Cerebellar cortex (tissue), 1 donor: Measurements from ENCODE around the gene SDK1.
"Not testable (repeated sequence)": the region's sequence is repeated elsewhere in the genome, so short reads cannot be mapped to it uniquely, and the experiment has no call there.

Experiments used
- DNase-seq: peaks from one replicate; pipeline ENCODE4 v3.0.0-alpha.2; 2015; ENCODE audit warnings: low spot score

SDK1 gene

GRCh38 chr7:3924277-3924676, 623.2 kb downstream of the SDK1 start:
- no peak for DNase-seq

- DNase-seq = no peak
Observed at GRCh38 chr7:3927446-3928110, 626.5 kb downstream of the SDK1 start.

GRCh38 chr7:3928727-3929515, 627.9 kb downstream of the SDK1 start:
- DNase-seq = no peak

DNA sequence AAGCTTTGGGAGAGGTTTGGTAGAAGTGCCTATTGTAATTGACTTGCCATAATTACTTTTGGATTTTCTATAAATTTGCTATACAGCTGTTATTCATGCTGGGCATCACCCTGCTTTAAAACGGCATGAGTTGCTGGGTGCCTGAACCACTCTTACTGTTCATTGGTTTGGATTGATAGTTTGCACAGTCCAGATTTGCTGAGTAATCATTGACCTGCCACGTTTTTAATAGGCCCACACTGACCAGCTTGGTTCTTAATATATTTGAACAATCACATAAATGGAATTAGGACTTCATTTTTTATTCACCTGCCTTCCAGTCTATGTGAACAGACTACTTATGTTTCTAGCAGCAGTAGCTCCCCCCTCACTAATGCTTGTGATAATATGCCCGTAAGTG, 630.8 kb downstream of the SDK1 start:
- DNase-seq = no peak

GRCh38 chr7:3937146-3937545, 636.1 kb downstream of the SDK1 start:
- DNase-seq = no peak

- DNase-seq = peak; percentile 1
Observed at GRCh38 chr7:3937605-3938004, 636.6 kb downstream of the SDK1 start.

- not testable (repeated sequence) for DNase-seq
Observed at GRCh38 chr7:3941706-3942105, 640.7 kb downstream of the SDK1 start.

DNA sequence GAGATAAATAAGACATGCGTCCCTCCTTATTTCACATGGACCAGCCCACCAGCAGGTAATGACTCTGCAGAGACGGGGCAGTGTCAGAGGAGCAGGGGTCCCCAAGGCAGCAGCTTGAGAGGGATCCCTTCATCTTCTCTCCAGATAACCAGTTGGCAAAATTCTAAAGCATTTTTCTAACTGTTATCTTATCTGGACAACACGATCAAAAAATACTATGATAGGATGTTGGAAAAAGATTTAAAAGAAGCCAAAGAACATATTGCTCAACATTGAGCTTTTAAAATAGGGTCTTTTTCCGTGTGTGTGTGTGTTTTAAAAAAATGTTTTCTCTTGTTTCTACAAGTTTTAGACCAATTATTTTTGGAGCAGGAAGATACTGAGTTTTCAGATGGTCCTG, 641.2 kb downstream of the SDK1 start:
- DNase-seq = no peak

DNA sequence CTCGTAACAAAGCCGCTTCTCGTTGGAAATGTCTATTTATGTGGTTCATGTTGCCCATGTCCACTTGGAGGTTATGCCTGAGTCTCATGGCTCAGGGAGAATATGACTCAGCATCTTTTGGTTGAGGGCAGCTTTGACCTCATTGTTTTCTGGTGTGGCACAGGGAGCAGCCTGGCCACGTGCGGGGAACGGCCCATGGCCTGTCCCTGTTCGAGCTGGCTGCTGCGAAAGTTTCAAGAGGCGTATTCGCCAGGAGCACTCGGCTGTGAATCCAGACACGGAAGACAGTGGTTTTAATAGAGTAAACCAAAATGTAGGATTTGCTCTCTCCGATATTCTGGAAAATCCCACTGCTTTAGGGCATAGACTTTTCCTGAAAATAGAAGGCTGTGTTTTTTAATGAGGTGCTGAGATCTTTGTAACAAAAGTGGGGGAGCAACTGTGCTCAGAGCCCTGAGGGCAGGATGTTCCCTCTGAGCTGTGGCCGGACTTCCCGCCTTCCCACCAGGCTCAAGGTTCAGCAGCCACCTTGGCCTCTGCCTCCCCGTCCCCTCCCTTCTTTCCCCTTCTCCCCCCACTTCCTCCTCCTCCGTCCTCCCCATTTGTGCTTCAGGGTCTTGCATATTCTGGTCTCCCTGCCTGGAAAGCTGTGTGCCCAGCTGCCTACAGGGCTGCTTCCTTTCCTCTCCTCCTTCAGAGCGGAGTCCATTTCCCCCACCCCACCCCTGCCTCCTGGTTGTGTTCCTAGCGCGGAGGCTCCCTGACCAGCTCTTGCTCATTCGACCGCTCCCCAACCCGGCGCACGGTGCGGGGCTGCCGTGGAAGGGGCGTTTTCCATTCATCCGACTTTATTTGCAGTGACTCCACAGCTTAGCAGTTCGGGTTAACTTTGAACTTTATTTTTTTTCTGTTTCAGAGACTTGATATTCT, 642.0 kb downstream of the SDK1 start:
- no peak for DNase-seq

- DNase-seq = no peak
Observed at GRCh38 chr7:3943779-3944520, 642.9 kb downstream of the SDK1 start.

DNA sequence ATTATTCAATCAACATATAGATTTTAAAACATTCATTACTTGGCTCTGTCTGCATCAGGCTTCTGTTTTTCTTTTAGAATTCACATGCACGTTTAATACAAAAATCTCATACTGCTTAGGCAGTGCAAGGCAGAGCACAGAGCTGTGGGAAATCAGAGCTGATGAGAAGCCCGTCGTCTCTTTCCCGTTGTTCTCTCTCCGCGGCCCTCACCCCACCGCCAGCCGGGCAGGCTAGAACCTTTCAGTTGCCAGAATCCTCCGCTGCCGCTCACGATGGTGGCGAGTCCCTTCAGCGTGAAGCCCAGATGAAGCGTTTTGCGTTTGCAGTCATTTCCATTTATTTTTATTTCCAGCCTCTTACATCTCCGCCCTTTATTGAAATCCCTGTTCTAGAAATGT, 648.2 kb downstream of the SDK1 start:
- DNase-seq = peak; percentile 1

DNA sequence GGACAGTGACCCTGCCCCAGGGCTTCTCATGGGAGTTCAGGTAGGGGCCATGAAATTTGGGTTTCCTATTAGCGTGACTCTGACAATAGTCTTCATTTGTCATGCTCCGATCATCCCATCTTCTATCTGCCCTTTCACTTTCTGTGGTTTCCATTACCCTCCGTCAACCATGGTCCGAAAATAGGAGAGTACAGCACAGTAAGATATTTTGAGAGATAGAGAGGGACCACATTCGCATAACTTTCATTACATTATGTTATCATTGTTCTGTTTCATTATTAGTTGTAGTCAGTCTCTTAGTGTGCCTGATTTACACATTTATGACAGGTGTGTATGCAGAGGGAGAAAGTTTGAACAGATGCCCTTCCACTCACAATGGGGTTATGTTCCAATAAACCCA, 649.2 kb downstream of the SDK1 start:
- DNase-seq = no peak

DNA sequence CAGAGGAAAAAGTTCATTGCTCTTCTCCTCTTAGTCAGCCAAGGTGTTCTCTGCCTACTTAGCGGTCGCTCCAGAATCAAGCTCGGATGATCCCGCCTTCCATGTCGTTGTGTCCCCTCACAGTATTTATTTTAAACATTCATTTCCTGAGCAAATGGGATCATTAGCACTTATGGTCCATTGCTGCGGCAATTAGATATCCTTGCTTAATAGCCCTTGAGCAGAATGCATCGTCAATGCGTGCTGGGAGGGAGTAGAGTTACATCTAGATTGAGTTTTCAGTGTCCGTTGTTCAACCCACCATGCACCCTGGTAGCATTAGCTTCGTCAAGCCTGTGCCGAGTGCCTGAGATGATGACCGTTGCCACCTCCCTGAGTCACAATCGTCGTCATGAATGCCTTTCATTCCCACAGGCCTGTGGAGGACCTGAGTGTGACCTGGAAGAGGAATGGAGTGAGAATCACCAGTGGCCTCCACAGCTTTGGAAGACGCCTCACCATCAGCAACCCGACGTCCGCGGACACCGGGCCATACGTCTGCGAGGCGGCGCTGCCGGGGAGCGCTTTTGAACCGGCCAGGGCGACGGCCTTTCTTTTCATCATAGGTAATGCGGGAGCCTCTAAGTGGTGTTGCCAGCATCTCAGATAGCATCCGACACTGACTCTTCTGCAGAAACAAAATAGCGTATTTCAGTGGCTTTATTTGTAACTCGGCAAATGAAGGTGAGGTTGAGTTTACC, 650.4 kb downstream of the SDK1 start:
- no peak for DNase-seq

- no peak for DNase-seq
Observed at GRCh38 chr7:3953133-3953532, 652.1 kb downstream of the SDK1 start.

- no peak for DNase-seq
Observed at GRCh38 chr7:3953946-3954345, 652.9 kb downstream of the SDK1 start.

- no peak for DNase-seq
Observed at GRCh38 chr7:3955026-3955425, 654.0 kb downstream of the SDK1 start.

DNA sequence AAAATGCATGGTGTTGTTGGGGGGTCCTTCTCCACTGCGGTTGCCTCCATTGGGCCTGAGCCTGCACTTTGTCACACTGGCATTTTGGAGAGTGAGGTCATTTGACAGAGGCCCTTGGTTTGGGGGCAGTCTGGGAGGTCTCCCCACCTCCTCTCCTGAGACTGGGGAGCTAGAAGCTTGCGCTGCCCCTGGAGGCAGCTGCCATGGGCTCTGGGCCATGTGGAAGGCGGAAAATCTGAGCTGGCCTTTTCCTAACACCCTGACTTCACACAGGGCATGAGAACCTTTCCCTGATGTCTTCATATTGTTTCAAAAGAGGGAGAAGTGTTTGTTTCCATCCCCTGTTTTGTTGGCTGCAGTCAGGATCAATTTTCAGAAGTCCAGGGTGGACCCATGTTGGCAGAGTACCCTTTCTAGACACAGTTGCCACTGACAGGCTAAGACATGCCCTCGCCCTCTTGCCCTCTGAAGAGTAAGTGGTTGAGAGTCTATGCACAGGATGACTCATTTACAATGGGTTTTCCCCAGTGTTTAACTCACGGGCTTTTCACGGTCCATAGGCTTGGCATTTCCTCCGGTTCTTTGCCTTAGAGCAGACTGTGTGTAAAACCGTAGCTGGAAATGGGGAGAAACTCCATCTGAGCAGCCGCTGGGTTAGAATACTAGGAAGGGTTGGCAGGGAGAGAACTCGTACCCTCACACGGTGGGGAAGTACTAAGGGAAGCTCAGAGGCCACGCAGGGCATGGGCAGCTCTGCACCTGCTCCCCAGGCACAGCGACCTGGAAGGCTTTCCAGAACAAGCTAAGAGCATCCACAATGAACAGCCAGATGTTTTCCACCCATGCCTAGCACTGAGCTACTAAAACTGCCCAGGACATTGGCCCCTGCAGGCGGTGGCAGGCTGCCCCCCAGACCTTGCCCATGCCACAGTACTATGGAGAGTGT, 655.0 kb downstream of the SDK1 start:
- DNase-seq = no peak

GRCh38 chr7:3956949-3957348, 655.9 kb downstream of the SDK1 start:
- no peak for DNase-seq

- no peak for DNase-seq
Observed at GRCh38 chr7:3957472-3958108, 656.5 kb downstream of the SDK1 start.

DNA sequence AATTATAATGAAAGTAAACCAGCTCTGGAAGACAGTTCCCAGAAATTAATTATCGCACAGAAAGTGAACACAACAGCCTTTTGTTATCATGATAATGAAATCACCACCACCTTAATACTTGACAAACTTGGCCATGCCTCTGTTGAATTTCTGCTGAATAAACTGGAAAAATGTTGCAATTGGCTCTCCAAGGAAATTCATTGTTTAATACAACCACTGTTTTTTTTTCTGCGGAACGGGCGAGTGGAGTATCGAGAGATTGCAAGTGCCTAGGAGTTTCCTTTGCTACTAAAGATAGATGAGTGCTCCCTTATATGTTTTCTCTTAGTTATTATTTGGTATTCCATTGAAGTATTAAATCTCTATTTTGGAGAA, 657.0 kb downstream of the SDK1 start:
- DNase-seq = no peak
